HEK293T (cell line): Measurements from ENCODE around the gene EPHA4.

Experiments
- CTCF ChIA-PET: fragments of 350-600 bp; formaldehyde crosslinking; extraction: SDS; loops from one replicate; lab custom pipeline; 2021; ENCODE audit warnings: antibody characterized with exemption, inconsistent platforms; lab: Yijun Ruan, JAX
- POLR2A ChIA-PET: fragments of 350-600 bp; formaldehyde crosslinking; extraction: SDS; loops from one replicate; lab custom pipeline; 2020; ENCODE audit warnings: antibody characterized with exemption, inconsistent platforms; lab: Yijun Ruan, JAX
- DNase-seq: peaks from one replicate; pipeline ENCODE4 v3.0.0; 2012; ENCODE audit warnings: mixed read lengths; ENCODE audit errors: extremely low spot score
- ARNT ChIP-seq: fragments of 450-650 bp; IDR thresholded peaks from 2 replicates; pipeline ENCODE4 v1.6.1; 2017; ENCODE audit warnings: mild to moderate bottlenecking
- BHLHE40 ChIP-seq: fragments of 450-650 bp; IDR thresholded peaks from 2 replicates; pipeline ENCODE4 v1.6.1; 2016; ENCODE audit warnings: mild to moderate bottlenecking, moderate library complexity, borderline replicate concordance
- CTBP1 ChIP-seq: fragments of 450-650 bp; IDR thresholded peaks from 2 replicates; pipeline ENCODE4 v1.6.1; 2016; ENCODE audit warnings: borderline replicate concordance
- ELF4 ChIP-seq: fragments of 450-650 bp; IDR thresholded peaks from 2 replicates; pipeline ENCODE4 v1.6.1; 2017; ENCODE audit warnings: antibody characterized with exemption
- FOXA1 ChIP-seq: fragments of 450-650 bp; IDR thresholded peaks from 2 replicates; pipeline ENCODE4 v1.6.1; 2016; ENCODE audit warnings: mild to moderate bottlenecking
- FOXK2 ChIP-seq: fragments of 450-650 bp; IDR thresholded peaks from 2 replicates; pipeline ENCODE4 v1.6.1; 2016; ENCODE audit warnings: mild to moderate bottlenecking
- FOXM1 ChIP-seq: fragments of 450-650 bp; IDR thresholded peaks from 2 replicates; pipeline ENCODE4 v1.6.1; 2017; ENCODE audit warnings: mild to moderate bottlenecking, borderline replicate concordance
- HDGF ChIP-seq: fragments of 450-650 bp; IDR thresholded peaks from 2 replicates; pipeline ENCODE4 v1.6.1; 2017; ENCODE audit warnings: antibody characterized with exemption, borderline replicate concordance
- L3MBTL2 ChIP-seq: fragments of 450-650 bp; conservative IDR thresholded peaks from 2 replicates; pipeline ENCODE4 v1.6.1; 2016; ENCODE audit warnings: mild to moderate bottlenecking
- LEF1 ChIP-seq: fragments of 450-650 bp; IDR thresholded peaks from 2 replicates; pipeline ENCODE4 v1.6.1; 2017; ENCODE audit warnings: mild to moderate bottlenecking, borderline replicate concordance
- NFRKB ChIP-seq: fragments of 450-650 bp; IDR thresholded peaks from 2 replicates; pipeline ENCODE4 v1.6.1; 2016; ENCODE audit warnings: mild to moderate bottlenecking, moderate library complexity
- SP1 ChIP-seq: fragments of 450-650 bp; IDR thresholded peaks from 2 replicates; pipeline ENCODE4 v1.6.1; 2017
- SUZ12 ChIP-seq: fragments of 450-650 bp; IDR thresholded peaks from 2 replicates; pipeline ENCODE4 v1.6.1; 2016; ENCODE audit warnings: mild to moderate bottlenecking
- TARDBP ChIP-seq: fragments of 450-650 bp; IDR thresholded peaks from 2 replicates; pipeline ENCODE4 v1.6.1; 2016
- ZNF384 ChIP-seq: fragments of 450-650 bp; IDR thresholded peaks from 2 replicates; pipeline ENCODE4 v1.6.1; 2016
- TF ChIP-seq, protein P1 (sequence below): fragments of 450-650 bp; IDR thresholded peaks from 2 replicates; pipeline ENCODE4 v1.6.1; 2016

Gene EPHA4

DNA sequence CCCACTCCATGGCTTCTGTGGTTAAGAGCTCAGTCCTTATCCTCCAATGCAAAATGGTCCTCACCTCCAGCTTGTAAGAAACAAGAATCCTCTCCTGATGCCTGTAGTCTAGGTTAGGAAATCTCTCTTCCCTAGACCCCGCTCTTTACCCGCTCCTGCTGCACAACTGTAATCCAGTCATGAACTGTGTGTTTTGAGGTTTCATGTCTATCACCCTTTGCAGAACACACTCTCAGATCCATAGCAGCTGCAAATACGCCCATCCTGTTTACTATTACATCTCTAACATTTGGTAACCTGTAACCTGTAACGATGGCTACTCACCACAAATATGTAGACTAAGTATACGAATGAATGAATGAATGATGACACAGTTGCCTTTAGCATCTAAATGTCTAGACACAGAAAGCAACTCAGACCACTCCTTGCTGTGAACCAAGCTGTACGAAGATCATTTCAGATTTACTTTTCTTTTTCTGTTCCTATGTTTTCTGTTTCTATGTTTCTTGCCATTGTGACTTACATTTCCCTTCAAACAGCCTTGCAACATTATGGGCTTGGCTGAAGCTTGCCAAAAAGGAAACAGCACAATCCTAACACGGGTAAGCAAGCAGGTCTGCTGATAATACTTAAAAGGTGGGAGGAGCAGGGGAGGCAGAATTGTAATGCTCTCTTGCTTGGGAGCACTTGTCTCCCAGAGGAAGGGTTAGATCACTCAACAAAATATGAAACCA is 53.7 kb downstream of the EPHA4 start:
- TF ChIP-seq LEF1, result no peak
- TF ChIP-seq FOXA1, result no peak
- TF ChIP-seq FOXM1, result no peak
- TF ChIP-seq, protein P1, sequence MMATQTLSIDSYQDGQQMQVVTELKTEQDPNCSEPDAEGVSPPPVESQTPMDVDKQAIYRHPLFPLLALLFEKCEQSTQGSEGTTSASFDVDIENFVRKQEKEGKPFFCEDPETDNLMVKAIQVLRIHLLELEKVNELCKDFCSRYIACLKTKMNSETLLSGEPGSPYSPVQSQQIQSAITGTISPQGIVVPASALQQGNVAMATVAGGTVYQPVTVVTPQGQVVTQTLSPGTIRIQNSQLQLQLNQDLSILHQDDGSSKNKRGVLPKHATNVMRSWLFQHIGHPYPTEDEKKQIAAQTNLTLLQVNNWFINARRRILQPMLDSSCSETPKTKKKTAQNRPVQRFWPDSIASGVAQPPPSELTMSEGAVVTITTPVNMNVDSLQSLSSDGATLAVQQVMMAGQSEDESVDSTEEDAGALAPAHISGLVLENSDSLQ, result no peak
- TF ChIP-seq SUZ12, result no peak
- no peak for TF ChIP-seq L3MBTL2
- TF ChIP-seq SP1, result no peak
- no peak for TF ChIP-seq ARNT
- no peak for TF ChIP-seq NFRKB
- TF ChIP-seq CTBP1, result no peak
- no peak for TF ChIP-seq FOXK2
- no peak for TF ChIP-seq ELF4
- no peak for TF ChIP-seq HDGF
- TF ChIP-seq ZNF384, result no peak
- TF ChIP-seq TARDBP, result no peak
- no peak for TF ChIP-seq BHLHE40
- no peak for DNase-seq
- ChIA-PET CTCF (no interaction called here), POLR2A (no interaction called here)

DNA sequence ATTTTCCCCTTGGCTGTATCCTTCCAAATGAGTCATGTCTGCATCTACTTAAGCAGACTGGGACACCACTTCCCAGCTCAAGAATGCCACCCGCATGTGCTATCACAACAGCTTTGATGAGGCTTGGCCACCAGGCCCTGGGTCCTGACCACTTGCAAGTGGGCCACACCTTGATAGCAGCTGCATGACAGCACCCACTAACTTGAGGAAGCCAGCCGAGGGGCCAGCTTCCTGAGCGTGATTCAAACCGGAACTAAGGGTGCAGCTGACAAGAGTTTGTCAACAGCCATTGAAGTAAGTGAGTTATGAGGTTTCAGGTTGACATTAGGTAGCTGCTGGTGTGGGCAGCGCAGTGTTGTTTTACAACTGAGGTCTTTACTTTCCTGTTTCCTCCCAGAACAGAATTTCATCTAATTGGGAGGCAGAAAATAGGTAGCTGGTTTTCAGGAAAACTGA is 54.4 kb downstream of the EPHA4 start:
- TF ChIP-seq ARNT, result no peak
- TF ChIP-seq FOXM1, result no peak
- no peak for TF ChIP-seq ELF4
- no peak for TF ChIP-seq ZNF384
- no peak for TF ChIP-seq L3MBTL2
- TF ChIP-seq LEF1, result no peak
- TF ChIP-seq SP1, result no peak
- no peak for TF ChIP-seq HDGF
- no peak for TF ChIP-seq SUZ12
- TF ChIP-seq FOXA1, result no peak
- TF ChIP-seq FOXK2, result no peak
- TF ChIP-seq, protein P1, result no peak
- TF ChIP-seq TARDBP, result no peak
- no peak for TF ChIP-seq BHLHE40
- TF ChIP-seq CTBP1, result no peak
- TF ChIP-seq NFRKB, result no peak
- CTCF ChIA-PET, result no interaction called here
- POLR2A ChIA-PET, result no interaction called here
- DNase-seq, result no peak

DNA sequence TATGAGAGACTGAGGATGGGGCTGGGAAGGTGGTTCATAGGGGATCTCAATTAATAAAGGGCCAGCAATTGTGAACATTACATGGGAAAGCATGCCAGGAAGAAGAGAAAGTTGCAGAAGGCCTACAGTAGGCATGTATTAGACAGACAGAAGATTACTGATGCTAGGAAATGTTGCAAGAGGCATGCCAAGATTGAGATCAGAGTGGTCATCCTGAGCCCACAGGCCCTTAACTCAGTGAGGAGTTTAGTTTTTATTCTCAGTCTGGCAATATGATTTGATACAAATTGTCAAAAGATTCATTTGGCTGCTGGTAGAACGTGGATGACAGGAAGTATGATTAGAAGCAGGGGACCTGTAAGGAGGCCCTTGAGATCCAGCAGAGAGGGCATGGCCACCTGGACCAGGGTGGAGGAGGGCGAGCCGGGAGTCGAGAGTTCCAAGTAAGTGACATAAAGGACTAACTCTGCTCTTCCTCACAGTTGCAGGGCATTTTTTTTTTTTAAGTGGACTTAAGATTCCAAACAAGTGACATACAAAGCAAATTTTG is 54.9 kb downstream of the EPHA4 start:
- DNase-seq, result no peak
- TF ChIP-seq FOXK2 (no peak), LEF1 (no peak), L3MBTL2 (no peak), FOXM1 (no peak), NFRKB (no peak), TARDBP (no peak), SP1 (no peak), HDGF (no peak), ELF4 (no peak), FOXA1 (no peak), CTBP1 (no peak), BHLHE40 (no peak), ARNT (no peak), SUZ12 (no peak), ZNF384 (no peak)
- TF ChIP-seq, protein P1, result no peak
- ChIA-PET POLR2A (no interaction called here), CTCF (no interaction called here)

DNA sequence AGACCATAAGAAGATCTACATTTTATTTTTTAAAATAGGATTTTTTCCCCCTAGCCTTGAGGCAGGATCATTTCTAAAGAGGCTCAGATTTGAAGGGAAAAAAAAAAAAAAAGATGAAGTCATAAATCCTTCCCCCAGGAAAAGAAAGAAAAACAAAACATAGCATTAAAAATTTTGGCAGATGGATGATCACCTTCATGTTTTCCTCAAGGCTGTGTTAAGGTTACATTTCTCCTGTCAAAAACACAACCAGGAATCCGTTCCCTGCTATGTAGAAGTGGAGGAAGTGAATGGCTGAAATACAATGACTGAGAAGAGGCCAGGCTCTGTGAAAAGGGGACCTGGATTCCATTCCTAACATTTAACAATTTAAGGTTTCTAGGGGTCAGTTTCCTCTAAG is 56.2 kb downstream of the EPHA4 start:
- ChIA-PET CTCF (no interaction called here), POLR2A (no interaction called here)
- DNase-seq, result no peak
- no peak for TF ChIP-seq FOXA1

DNA sequence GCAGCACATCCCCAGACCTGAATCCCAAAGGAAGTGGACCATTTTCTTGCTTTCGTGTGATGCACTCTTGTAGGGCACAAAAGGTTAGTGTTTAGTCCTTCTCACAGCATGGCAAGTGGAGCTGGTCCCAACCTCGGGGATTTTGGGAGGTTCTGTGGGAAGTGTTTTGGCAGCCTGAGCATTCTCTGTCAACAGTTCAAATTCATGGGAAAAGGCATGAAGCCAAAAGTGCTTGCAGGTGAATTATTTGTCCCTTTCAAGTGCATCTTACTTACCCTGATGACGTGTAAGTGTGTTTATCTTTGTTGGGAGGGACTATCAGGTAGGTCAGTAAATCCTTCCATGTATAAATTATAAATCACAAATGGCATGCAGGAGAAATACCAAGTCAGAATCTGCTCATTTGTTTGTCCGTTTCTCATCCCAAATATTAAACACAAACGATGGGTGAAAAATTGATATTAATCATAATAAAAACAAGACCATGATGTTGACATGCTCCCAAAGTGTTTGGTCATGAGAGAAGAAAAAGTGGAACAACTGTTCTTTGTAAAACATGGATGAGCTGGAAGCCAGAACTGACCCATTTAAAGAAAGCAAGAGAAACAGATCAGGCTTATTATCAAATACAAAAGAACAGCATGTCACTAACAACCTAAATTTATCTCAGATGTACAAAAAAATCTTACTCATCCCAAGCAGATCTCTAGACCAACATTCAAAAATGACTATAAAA is 57.6 kb downstream of the EPHA4 start:
- POLR2A ChIA-PET, result no interaction called here
- CTCF ChIA-PET, result no interaction called here
- DNase-seq, result no peak
- TF ChIP-seq NFRKB (no peak), BHLHE40 (no peak), SUZ12 (no peak), SP1 (no peak), LEF1 (no peak), CTBP1 (no peak), ELF4 (no peak)
- TF ChIP-seq, protein P1, result no peak
